HEK293 (cell line): ENCODE measurements around the gene VANGL1.

Source experiments
- ZNF175 ChIP-seq: fragments of 450-650 bp; formaldehyde crosslinking; IDR thresholded peaks from 2 replicates; pipeline ENCODE4 v1.5.1; 2016; ENCODE audit warnings: missing biosample characterization, missing genetic modification characterization
- ZNF350 ChIP-seq: fragments of 450-650 bp; formaldehyde crosslinking; IDR thresholded peaks from 2 replicates; pipeline ENCODE4 v1.5.0; 2017; ENCODE audit warnings: missing biosample characterization, mild to moderate bottlenecking, missing genetic modification characterization
- ZNF571 ChIP-seq: fragments of 450-650 bp; formaldehyde crosslinking; IDR thresholded peaks from 2 replicates; pipeline ENCODE4 v1.5.0; 2017; ENCODE audit warnings: missing biosample characterization, missing genetic modification characterization
- TF ChIP-seq, protein P1 (sequence below): fragments of 450-650 bp; formaldehyde crosslinking; IDR thresholded peaks from 2 replicates; pipeline ENCODE4 v1.5.1; 2016; ENCODE audit warnings: missing biosample characterization, missing genetic modification characterization

DNA sequence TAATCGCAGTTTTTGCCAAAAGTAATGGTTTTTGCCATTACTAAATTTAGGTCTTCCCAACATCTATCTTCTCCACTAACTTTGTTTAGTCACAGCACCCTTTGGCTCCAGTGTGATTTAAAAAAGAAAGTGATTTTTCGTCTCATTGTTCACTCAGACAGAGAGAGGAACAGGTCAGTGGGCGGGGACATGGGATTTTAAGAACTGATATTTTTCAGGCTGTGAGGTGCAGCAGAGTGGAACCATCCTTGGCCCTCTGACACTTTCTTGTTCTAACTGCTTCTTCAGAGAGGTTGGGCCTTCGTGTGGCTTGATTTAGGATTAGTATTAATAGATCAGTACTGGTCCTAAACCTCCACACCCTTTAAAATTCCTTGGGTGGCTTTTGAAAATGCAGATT lies 88.0 kb downstream of the VANGL1 start:
- TF ChIP-seq ZNF350 (tag by site-specific recombination) (no peak), ZNF571 (tag by site-specific recombination) (no peak), ZNF175 (tag by site-specific recombination) (no peak)
- TF ChIP-seq, protein P1, sequence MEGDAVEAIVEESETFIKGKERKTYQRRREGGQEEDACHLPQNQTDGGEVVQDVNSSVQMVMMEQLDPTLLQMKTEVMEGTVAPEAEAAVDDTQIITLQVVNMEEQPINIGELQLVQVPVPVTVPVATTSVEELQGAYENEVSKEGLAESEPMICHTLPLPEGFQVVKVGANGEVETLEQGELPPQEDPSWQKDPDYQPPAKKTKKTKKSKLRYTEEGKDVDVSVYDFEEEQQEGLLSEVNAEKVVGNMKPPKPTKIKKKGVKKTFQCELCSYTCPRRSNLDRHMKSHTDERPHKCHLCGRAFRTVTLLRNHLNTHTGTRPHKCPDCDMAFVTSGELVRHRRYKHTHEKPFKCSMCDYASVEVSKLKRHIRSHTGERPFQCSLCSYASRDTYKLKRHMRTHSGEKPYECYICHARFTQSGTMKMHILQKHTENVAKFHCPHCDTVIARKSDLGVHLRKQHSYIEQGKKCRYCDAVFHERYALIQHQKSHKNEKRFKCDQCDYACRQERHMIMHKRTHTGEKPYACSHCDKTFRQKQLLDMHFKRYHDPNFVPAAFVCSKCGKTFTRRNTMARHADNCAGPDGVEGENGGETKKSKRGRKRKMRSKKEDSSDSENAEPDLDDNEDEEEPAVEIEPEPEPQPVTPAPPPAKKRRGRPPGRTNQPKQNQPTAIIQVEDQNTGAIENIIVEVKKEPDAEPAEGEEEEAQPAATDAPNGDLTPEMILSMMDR (tag by site-specific recombination), result no peak
